GM12865 (cell line): ENCODE data around the gene COQ10A.

Source experiments
- DNase-seq: peaks from one replicate; pipeline ENCODE4 v3.0.0; 2010; ENCODE audit warnings: low read depth
- H3K4me3 ChIP-seq: 2 replicates; pipeline ENCODE4 v1.5.1; 2011; ENCODE audit warnings: mild to moderate bottlenecking, low read depth, low read length, control low read depth
- CTCF ChIP-seq: IDR thresholded peaks from 2 replicates; pipeline ENCODE4 v1.5.1; 2011; ENCODE audit warnings: low read length, control low read depth, low read depth, inconsistent platforms; ENCODE audit not compliant: insufficient read depth; ENCODE audit errors: missing control alignments

The COQ10A gene

GRCh38 chr12:56223571-56224101 lies 43.1 kb upstream of the COQ10A start:
- no peak for DNase-seq
- H3K4me3 ChIP-seq, result peak overlapping the region; percentile 60

GRCh38 chr12:56224102-56224701 lies 42.5 kb upstream of the COQ10A start, which contains the start of gene NABP2:
Gene NABP2, plus strand, starts transcription at chr12:56224342. Its CDS starts 515 bp downstream, at chr12:56224857.
- peak; percentile 98 for DNase-seq
- H3K4me3 ChIP-seq, result peak within 1 kb of the TSS; percentile 60
- peak; percentile 72 for TF ChIP-seq CTCF

More at GRCh38 chr12:56223571-56224101, 43.1 kb upstream of the COQ10A start:
- no peak for TF ChIP-seq CTCF

- no peak for DNase-seq
- TF ChIP-seq CTCF, result no peak
- H3K4me3 ChIP-seq, result peak overlapping the region; percentile 60
Measured at GRCh38 chr12:56224954-56225353, 41.8 kb upstream of the COQ10A start.

- no peak for DNase-seq
- no peak overlapping the region for H3K4me3 ChIP-seq
- no peak for TF ChIP-seq CTCF
Measured at GRCh38 chr12:56229082-56229481, 37.7 kb upstream of the COQ10A start.

- DNase-seq, result no peak
- no peak within 1 kb of the TSS for H3K4me3 ChIP-seq
- TF ChIP-seq CTCF, result no peak
Measured at GRCh38 chr12:56229916-56230431, 36.8 kb upstream of the COQ10A start, which contains the start of gene SLC39A5. Gene SLC39A5, plus strand, starts transcription at chr12:56230051. Its CDS starts 1,224 bp downstream, at chr12:56231275.

- DNase-seq, result no peak
- H3K4me3 ChIP-seq, result no peak overlapping the region
- TF ChIP-seq CTCF, result no peak
Measured at GRCh38 chr12:56230432-56231183, 36.1 kb upstream of the COQ10A start.
